ENCODE measurements around the gene ATXN10. TPM values are rescaled to one million over a fixed set of nuclear protein-coding genes. Genes with fewer than 3 reads are reported as not detected.

ATXN10 gene
- total and polyA plus RNA-seq, 2 of the 8 experiments (the other 6 are each of a cell fraction or from before 2014, with no cell fraction given), result 134 to 210 TPM

- no peak for TF ChIP-seq BCL11A (IDR thresholded peaks at IDR 0.05; ENCODE audit: low read depth in 2 of 2, low read length in 2 of 2)
- TF ChIP-seq CTBP2 (IDR thresholded peaks at IDR 0.05; ENCODE audit: borderline replicate concordance, insufficient read depth, insufficient read length, low read length), result no peak
- no peak for TF ChIP-seq CBX8 (IDR thresholded peaks at IDR 0.05; ENCODE audit: borderline replicate concordance, low read depth, low read length)
- TF ChIP-seq, protein P1, sequence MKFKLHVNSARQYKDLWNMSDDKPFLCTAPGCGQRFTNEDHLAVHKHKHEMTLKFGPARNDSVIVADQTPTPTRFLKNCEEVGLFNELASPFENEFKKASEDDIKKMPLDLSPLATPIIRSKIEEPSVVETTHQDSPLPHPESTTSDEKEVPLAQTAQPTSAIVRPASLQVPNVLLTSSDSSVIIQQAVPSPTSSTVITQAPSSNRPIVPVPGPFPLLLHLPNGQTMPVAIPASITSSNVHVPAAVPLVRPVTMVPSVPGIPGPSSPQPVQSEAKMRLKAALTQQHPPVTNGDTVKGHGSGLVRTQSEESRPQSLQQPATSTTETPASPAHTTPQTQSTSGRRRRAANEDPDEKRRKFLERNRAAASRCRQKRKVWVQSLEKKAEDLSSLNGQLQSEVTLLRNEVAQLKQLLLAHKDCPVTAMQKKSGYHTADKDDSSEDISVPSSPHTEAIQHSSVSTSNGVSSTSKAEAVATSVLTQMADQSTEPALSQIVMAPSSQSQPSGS (IDR thresholded peaks at IDR 0.05; ENCODE audit: low read length), result no peak
- TF ChIP-seq JUN (IDR thresholded peaks at IDR 0.05; ENCODE audit: low read depth, low read length), result no peak
Observed at GRCh38 chr22:45838305-45838887, 166.8 kb downstream of the ATXN10 start (continued).

Measured in H1 (cell line).